ENCODE data around the gene AGO3.
"Not testable (repeated sequence)": the region's sequence is repeated elsewhere in the genome, so short reads cannot be mapped to it uniquely, and the experiment has no call there.

Gene AGO3

GRCh38 chr1:35930593-35931445 is at the start of gene AGO3:
AGO3 (plus strand) TSS chr1:35931105; CDS start chr1:35931427, 322 bp downstream.
- DNase-seq, result peak; percentile 71 to 81

DNA sequence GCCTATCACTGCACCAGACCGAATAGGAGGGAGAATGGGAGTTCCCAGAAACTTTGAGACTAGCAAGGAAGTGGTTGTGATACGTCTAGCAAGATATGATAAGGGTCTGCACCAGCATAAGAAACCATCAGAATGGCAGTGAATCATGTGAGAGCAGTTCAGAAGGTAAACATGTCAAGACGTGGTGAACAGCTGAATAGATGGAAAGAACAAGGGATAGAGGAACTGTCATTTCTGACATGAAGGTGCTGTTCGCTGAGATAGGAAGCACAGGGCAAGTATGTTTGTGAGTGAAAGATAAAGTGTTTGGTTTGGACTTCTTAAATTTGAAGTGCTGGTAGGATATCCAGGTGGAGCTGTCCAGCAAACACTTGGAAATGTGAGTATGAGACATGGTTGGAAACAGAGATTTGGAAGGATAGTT is 49.0 kb upstream of the AGO3 start:
- DNase-seq, result no peak

DNA sequence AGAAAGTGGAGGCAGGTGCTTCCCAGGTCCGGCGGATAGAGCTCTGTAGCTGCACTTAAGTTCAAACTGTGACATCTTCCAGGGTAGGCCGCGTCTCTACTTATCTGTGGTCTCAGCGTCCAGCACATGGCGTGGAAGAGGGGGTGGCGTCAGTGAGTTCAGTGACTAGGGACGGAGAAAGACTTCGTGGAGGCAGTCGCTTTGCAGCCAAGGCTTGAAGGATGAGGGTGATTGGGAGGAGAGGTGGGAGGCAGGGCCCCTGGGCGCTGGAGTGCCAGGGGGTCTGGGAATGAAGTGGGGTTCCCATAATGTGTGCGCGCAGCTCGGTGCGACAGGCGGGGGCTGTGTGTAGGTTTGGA is 48.3 kb upstream of the AGO3 start:
- no peak for DNase-seq

GRCh38 chr1:35882945-35883634 is 47.8 kb upstream of the AGO3 start, which contains the start of gene AGO1:
AGO1 (plus strand) TSS chr1:35883209; CDS start chr1:35883422, 213 bp downstream.
- peak; percentile 77 to 83 for DNase-seq

GRCh38 chr1:35883635-35884101 is 47.2 kb upstream of the AGO3 start:
- no peak for DNase-seq

DNA sequence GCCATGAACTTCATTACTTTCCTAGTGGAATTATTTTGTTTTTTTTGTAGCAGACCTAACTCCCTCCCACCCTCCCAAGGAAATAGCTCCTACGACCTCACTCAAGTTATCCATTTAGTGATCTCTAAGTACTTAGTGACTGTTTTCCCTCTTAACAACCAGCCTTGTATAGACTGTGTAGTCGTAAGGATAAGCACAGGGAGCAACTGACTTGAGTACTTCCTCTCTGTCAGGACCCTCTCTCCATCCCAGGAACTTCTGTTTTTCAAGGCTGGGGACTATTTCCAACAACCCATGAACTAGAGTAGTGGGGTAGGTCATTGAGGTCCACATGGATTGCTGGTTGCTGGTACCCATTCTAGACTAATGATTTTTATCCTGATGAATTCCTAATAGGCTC is 46.0 kb upstream of the AGO3 start:
- DNase-seq, result no peak

DNA sequence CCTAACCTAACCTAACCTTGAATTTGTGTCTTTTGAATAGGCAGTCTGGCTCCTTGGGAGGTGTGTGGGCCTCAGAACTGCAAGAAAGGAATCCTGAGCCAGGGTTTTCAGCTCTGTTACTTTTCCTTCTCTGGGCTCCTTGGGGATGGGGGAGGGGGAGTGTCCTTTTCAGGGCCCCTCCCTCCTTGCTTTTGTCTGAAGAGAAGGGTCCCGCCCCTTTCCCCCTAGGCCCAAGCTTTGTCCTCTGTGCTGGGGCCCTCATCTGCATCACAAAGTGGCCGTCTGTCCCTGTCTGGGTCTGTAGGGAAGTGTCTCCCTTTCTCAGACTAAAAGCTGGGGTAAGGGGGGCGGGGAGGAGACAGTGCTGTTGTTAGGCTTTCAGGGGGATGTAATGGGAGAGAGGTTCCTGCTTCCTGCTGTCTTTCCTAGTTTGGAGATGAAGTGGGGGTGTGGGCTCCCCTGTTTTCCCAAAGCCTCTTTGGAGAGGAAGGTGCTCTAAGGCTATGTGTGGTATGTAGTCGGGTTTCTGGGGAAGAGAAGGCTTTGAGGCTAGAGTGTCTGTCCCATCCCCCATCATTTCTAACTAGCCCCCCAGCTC is 44.8 kb upstream of the AGO3 start:
- DNase-seq, result no peak

DNA sequence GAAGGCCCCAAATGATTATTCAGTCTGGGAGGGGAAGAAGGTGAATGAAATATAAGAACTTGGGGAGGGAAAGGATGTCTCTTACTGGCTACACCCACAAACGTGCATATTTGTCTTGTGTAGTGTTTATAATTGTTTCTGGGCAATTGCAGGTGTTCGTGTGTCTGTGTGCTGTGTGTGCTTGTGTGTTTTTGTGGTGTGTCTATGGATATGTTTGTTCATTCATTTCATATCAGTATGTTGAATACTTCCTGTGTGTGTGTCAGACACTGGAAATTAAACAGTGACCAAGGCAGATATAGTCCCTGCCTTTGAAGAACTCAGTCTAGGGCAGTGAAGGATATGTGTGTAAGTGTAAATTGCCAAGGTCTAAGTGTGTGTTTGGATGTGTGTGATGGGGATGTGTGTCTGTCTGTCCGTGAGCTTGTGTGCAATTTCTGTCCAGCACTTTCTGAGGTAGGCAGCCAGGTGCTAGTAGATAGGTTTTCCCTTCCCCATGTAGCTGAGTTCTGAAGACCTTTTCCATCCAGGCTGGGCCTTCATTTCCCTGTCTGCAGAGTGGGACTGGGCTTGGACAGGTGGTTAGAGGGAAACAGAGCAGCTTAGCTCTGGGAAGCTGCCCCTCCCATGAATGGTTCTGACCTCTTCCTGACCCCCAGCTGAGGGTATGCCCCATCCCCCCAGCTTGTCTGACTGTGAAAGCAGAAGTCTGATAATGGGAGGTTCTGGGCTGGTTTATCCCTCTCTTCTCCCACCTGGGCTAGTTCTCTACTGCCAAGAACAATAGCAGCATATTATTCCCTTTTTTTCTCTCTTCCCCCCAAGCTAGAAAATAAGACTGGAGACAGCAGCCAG is 44.1 kb upstream of the AGO3 start:
- DNase-seq, result no peak

DNA sequence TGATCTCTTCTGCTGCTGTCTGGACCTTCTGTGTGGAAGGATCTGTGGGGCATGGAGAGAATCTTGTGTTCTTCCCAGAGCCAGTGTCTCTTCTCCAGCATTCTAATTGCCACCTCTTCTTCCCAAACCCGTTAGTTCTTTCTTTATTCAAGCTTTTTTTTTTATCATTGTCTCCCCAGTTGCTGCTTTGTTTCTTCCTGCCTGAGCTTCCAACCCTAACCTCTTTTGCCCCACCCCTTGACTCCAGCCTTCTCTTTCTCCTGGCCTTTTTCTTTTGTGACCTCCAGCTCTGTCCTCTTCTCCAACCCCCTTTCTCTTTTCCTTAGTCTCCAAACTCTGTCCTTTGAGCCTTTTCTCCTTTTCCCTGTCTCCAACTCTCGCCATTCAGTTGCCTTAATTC is 43.4 kb upstream of the AGO3 start:
- no peak for DNase-seq

DNA sequence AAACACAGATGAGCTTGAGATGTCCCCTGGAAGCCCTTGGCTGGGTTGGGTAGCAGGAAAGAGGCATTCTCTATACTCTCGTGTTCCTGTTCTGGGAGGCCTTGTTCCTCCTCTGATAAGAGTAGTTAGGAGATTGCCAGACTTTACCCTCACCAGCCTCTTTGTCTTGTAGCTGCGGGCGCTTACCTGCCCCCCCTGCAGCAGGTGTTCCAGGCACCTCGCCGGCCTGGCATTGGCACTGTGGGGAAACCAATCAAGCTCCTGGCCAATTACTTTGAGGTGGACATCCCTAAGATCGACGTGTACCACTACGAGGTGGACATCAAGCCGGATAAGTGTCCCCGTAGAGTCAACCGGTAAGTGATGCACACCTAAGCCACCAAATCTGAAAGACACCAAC is 42.6 kb upstream of the AGO3 start:
- DNase-seq, result no peak

DNA sequence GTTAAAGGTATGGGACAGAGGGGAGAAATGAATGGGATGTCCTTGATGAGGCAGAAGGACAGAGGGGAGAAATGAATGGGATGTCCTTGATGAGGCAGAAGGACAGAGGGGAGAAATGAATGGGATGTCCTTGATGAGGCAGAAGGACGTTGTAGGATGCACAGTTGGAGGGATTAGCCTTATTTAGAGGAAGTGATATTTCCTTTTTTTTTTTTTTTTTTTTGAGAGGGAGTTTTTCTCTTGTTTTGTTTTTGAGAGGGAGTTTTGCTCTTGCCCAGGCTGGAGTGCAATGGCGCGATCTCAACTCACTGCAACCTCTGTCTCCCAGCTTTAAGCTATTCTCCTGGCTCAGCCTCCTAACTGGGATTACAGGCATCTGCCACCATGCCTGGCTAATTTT is 41.9 kb upstream of the AGO3 start:
- DNase-seq, result not testable (repeated sequence)

DNA sequence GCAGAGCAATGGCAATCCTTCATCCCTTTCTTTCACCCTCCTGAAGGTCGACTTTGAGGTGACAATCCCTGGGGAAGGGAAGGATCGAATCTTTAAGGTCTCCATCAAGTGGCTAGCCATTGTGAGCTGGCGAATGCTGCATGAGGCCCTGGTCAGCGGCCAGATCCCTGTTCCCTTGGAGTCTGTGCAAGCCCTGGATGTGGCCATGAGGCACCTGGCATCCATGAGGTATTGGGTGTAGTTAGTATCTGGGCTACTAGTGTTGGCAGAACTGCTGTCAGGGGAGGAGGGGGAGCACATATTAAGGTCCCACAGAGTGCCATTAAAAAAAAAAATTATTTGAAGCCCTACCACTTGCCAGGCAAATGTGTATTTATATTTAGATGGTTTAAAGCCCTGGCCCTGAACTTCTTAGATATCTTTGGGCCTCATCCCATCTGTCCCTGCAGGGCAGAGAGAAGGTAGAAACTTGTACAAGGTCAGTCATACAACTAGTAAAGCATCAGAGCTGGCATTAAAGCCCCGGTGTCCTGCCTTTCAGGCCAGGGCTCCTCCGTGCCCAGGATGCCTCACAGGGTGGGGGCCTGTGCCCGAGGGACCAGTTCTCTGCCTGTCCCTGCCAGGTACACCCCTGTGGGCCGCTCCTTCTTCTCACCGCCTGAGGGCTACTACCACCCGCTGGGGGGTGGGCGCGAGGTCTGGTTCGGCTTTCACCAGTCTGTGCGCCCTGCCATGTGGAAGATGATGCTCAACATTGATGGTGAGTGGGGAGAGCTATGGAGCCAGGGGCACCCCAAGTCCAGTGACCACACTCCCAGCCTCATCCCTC is 37.6 kb upstream of the AGO3 start:
- DNase-seq, result no peak

GRCh38 chr1:35894183-35894582 is 36.7 kb upstream of the AGO3 start:
- peak; percentile 29 to 87 for DNase-seq

- no peak for DNase-seq
Measured at GRCh38 chr1:35894656-35895055, 36.2 kb upstream of the AGO3 start.

- DNase-seq, result no peak
Measured at GRCh38 chr1:35899941-35900340, 31.0 kb upstream of the AGO3 start.

- no peak for DNase-seq
Measured at GRCh38 chr1:35901235-35901634, 29.7 kb upstream of the AGO3 start.

DNA sequence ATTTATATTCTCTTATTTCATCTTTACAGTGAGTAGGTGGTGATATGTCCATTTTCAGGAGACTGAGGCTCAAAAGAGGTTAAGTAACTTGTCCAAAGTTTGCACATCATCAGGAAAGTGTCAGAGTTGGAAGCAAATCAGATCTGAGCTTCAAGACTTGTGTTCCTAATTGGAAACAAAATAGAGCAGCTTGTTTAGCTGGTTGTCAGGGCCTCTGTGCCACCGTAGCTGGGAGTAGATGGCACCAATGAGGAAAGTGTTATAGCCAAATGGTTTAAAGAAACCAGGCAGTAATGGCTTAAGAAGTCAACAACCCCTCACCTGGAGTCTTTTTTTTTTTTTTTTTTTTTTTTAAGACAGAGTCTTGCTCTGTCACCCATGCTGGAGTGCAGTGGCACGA is 28.2 kb upstream of the AGO3 start:
- DNase-seq, result no peak

GRCh38 chr1:35914717-35915116 is 16.2 kb upstream of the AGO3 start:
- no peak for DNase-seq

DNA sequence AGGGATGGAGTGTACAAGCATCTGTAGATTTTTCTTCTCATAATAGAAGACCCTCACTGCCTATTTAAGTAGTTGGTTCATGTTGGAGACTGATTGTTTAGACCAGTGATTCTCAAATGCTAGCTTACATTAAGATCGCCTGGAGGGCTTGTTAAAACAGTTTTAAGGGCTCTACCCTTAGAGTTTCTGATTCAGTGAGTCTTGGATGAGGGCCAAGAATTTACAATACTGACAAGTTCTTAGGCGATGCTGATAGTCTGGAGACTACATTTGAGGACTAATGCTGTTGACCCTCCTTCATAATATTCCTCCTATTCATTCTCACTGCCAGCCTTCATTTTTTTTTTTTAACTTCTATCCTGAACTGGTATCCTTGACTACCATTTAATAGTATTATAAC is 15.2 kb upstream of the AGO3 start:
- no peak for DNase-seq

GRCh38 chr1:35923791-35924221 is 7.1 kb upstream of the AGO3 start:
- no peak for DNase-seq

DNA sequence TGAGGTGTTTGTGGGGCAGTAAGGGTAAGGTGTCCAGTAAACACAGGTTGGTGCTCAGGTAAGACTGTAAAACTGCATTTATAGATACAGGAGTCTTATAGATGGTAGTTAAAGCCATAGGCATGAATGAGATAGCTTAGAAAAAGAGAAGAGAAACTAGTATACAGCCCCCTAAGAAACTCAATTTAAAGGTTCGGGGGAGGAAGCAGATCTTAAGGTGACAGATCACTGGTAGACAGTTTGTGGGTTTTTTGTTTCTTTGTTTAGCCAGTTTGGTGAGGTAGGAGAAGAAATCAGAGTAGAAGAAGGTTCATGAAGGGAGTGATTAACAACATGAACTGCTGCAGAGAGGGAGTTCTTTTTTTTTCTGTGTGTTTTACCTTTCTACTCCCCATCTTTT is 6.1 kb upstream of the AGO3 start:
- DNase-seq, result no peak

DNA sequence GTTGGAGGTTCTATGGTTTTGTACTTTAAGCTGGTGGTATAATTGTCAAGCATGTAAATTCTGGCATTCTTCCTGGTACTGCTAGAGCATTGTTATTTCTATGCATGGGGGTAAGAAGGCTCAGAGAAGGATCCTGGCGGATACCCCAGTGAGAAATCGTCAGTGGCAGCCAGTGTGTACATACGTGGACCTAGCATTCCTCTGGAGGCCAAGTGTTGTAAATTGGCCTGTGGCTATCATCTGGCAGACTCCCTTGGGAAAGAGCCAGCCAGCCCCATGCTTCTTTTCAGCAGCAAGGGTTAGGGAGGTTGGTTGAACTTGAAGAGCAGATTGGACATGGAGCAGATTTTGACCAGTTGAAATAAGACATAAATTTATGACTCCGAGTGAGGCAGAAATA is 5.2 kb upstream of the AGO3 start:
- no peak for DNase-seq
